Urothelium cell line (cell line): Measurements from ENCODE around the gene SPANXN5.
A peak's percentile ranks its signal among the peaks of the same experiment; 100 is the strongest.
"Not testable (repeated sequence)": the region's sequence is repeated elsewhere in the genome, so short reads cannot be mapped to it uniquely, and the experiment has no call there.

Experiments used
- DNase-seq: peaks from one replicate; pipeline ENCODE4 v3.0.0; 2011; ENCODE audit warnings: low spot score, mixed read lengths
- FAIRE-seq: peaks from 2 replicates; lab custom pipeline; 2011; peaks lifted over from hg19 to GRCh38; lab: Jason Lieb, UNC

SPANXN5 gene, protein sequence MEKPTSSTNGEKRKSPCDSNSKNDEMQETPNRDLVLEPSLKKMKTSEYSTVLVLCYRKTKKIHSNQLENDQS

DNA sequence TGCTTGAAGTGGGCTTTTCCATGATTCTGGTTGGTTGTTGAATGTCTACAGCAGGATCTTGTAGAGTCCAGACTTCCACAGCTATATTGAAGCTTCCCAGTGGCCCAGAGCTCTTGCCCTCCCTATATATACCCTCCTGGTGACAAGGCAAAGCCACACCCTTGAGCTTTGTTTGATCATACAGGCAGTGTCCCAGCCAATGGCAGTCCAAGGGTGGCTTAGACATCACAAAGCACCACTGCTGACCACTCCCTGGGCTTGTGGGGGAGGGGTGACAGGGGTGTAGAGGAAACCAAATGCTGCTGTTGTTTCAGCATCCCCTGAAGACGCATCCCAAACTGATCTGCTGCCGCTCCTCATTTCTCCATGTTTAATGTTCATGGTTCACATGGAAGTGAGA is at the start of gene SPANXN5:
SPANXN5 (minus strand) TSS at position 101 of the 400 bp plus-strand sequence; CDS start at position 22, 79 bp downstream.
- peak; percentile 4 for DNase-seq
- not testable (repeated sequence) for FAIRE-seq

DNA sequence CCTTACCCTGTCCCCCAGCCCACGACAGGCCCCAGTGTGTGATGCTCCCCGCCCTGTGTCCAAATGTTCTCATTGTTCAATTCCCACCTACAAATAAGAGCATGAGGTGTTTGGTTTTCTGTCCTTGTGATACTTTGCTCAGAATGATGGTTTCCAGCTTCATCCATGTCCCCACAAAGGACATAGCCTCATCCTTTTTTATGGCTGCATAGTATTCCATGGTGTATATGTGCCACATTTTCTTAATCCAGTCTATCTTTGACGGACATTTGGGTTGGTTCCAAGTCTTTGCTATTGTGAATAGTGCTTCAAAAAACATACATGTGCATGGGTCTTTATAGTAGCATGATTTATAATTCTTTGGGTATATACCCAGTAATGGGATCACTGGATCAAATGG is 46.4 kb upstream of the SPANXN5 start:
- not testable (repeated sequence) for DNase-seq, FAIRE-seq

DNA sequence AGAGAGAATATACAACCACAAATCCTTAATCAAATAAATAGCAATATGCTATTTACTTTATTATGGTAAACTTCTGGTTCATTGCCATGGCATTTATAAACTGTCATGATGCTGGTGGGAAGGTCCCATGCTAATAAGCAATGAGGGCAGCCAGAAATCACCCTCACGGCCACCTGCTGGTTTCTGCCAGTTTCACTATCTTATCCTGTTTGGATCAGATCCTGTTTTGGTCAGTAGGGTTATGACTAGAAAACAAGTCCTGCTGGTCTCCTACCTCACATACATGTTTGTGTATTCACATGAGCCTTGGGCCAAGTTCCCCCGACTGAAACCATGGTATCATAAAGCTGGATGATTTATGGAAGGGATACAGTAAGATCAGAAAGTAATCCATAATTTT is 41.9 kb upstream of the SPANXN5 start:
- FAIRE-seq, result no peak
- no peak for DNase-seq

DNA sequence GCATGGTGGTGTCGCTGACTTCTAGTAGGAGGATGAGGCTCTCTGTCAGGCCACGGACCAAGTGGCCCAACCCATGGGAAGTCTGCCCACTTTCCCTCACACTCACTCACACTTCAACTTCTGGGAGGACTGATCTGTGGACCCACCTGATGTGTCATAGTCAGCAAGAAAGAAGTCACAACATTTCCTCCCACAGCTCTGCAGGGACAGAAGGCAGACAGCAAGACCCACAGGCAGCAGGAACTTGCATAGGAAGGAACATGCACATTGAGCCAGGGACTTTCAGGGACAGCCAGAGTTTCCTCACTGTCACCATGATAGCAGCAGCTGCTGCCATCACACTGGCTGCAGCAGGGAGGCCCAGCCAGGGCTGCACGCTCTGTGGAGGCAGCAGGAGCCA is 33.3 kb upstream of the SPANXN5 start:
- DNase-seq (no peak), FAIRE-seq (no peak)

- DNase-seq (no peak), FAIRE-seq (no peak)
Measured at GRCh38 chrX:52824608-52825007, 27.4 kb upstream of the SPANXN5 start.

DNA sequence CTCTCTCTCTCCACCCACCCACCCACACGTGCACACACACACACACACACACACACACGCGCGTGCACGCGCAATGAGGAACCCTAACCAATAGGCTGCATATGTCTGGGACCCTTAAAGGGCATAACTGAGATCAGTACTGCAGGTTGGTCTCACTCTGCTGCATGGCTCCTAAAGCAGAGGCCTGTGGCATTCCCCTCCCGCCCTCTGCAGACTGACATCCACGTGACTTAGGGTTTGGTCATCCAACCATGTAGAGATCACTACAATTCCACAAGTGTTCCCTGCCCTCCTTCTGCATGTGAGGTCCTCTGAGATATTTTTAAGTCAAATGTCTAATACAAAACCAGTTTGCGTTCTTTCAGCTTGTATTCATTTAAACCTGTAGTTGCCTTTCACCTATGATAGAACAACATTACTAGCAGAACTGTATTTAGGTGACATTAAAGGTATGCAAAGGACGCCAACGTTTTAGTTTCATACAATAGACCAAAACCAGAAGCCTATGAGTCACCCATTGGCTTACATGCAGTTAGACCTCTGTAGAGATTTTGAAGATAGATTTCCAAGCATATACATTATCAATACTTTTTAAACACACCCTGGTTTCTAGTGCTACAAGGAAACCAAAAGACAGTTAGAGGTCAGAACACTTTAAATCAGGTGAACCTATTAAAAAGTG is 24.0 kb upstream of the SPANXN5 start:
- no peak for FAIRE-seq
- no peak for DNase-seq

DNA sequence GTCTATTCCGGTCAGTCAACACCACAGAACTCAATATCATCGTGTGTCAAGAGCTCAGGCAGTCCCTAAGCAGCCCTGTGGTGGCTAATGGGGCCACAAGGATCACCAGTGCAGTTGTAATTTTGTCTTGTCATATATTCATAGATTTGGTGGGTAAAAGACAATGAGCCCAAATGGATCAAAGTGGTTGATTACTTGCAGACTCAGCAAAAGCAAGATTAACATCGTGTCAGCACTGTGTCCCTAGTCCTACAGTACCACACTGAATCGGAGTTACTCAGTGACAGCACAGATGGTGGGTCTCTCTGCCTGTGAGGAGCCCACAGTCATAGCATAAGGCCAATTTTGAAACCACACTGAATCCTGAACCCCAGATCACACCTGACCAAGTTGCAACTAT is 22.6 kb upstream of the SPANXN5 start:
- FAIRE-seq, result no peak

DNA sequence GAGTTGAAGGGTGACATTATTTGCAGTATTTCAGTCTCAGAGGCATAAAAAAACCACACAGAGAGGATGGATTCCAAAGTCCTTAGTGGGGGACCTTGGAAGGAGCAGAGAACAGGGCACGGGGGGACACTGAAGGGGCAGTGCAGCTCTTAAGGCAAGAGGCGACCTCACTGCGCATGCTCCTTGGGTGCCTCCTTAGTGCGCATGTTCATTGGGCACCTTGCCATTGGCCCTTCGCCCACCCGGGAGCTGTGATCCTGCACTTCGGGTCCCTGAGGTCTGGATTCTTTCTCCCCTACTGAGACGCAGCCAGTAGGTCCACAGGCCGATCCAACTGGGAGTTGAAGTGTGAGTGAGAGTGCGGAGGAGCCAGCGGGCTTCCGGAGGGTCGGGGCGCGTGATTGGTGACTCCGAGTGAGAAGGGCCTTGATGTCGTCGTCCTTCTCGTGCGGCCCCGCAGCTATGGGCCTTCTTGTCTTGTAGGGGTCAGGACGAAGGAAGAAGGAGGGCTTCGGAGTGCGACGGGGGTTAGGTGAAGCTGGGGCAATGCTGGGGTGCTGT is 13.9 kb upstream of the SPANXN5 start, which contains the start of gene XAGE5:
XAGE5 (plus strand) TSS at position 223 of the 561 bp plus-strand sequence. CDS start 1,280 bp downstream, outside the sequence.
- FAIRE-seq (peak; percentile 92), DNase-seq (peak; percentile 81)

More for the DNA sequence above, 22.6 kb upstream of the SPANXN5 start:
- no peak for DNase-seq

- FAIRE-seq, DNase-seq: not testable (repeated sequence)
Measured at GRCh38 chrX:52804876-52805275, 7.6 kb upstream of the SPANXN5 start.

DNA sequence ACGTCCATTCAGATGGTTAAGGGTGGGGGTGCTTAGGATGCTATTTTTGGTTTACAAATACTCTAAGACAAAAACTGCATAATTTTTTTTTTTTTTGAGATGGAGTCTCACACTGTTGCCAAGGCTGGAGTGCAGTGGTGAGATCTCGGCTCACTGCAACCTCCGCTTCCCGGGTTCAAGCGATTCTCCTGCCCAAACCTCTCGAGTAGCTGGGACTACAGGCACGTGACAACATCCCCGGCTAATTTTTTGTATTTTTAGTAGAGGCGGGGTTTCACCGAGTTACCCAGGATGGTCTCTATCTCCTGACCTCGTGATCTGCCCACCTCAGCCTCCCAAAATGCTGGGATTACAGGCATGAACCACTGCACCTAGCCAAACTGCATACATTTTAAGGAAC is 23.7 kb downstream of the SPANXN5 start:
- FAIRE-seq, DNase-seq: not testable (repeated sequence)

GRCh38 chrX:52765983-52766382 is 31.2 kb downstream of the SPANXN5 start:
- FAIRE-seq, DNase-seq: not testable (repeated sequence)

DNA sequence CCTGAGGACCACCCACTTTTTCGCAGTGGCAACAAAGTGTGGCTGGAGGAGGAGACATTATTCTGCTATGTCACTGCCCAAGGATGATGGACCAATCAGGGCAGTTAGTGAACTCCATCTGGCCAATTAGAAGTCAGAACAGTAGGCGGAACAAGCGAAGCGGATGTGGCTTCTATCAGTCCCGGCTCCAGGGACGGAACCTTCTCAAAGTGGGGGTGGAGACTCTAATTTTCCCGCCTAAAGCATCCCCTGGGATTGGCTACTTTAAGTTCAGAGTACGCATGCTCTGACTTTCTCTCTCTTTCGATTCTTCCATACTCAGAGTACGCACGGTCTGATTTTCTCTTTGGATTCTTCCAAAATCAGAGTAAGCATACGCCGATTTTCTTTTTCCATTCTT is 46.3 kb downstream of the SPANXN5 start, which contains the start of gene SSX2B:
SSX2B (plus strand) TSS at position 301 of the 400 bp plus-strand sequence. CDS start 1,429 bp downstream, outside the sequence.
- not testable (repeated sequence) for FAIRE-seq, DNase-seq
